Measurements from ENCODE around the gene CERS6. TPM values are rescaled to one million over a fixed set of nuclear protein-coding genes. Genes with fewer than 3 reads are reported as not detected.

Gene CERS6
- total RNA-seq, 4 donors from 2014 or later: 45.0 to 61.2 (median 56.4) TPM

DNA sequence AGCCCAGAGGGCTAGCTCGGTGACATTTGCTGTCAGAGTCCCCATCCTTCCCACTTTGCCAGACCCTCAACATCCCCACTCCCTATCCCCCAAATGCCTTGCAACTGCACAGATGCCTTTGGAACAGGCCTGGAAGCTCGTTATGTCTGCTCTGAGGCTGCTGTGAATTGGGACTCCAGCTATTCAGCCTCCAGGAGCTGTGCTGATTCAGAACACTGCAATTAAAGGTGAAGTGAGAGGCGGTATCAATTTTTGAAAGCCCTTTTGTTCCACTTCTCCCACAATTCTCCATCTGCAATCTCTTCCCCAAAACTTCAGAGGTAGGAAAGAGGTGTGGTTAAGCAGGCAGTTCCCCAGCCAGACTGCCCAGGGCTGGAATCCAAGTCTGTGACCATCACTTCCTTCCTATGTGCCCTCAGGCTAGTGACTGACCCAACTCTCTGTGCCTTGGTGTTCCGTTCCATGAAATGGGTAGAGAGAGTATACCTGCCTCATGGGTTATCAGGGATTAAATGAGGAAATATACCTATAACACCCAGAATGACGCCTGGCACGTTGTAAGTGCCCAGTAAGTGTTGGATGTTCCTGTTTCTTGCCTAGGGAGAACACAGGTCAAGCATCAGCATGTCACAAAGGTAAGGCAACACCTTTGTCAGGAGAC is 363.9 kb downstream of the CERS6 start:
- H3K27me3 ChIP-seq: no peaks in the 10 kb centered on the region
- TF ChIP-seq EP300 (IDR thresholded peaks at IDR 0.05): no peak
- TF ChIP-seq CTCF (IDR thresholded peaks at IDR 0.05): no peak
- TF ChIP-seq POLR2AphosphoS5 (IDR thresholded peaks at IDR 0.05): no peak
- TF ChIP-seq POLR2A (IDR thresholded peaks at IDR 0.05): no peak
- no peak overlapping the region for H3K27ac ChIP-seq
- H3K9me3 ChIP-seq: no peaks in the 10 kb centered on the region
- ATAC-seq: no peak
- no peaks in the 10 kb centered on the region for H3K36me3 ChIP-seq
- H3K4me3 ChIP-seq: no peak overlapping the region
- peaks cover 0 to 4% (median 0%) of the 10 kb centered on the region in 3 donors for H3K4me1 ChIP-seq
- WGBS, 2 donors (ENCODE audit: low coverage in 1 of 2): 84 to 100% methylated on average over 3 to 4 of the region's 6 CpGs

- 85 to 90% methylated on average over 8 of the region's 8 CpGs for WGBS, 2 donors (ENCODE audit: low coverage in 1 of 2)
- Histone ChIP-seq H3K4me3 (no peak overlapping the region), H3K9me3 (no peaks in the 10 kb centered on the region), H3K4me1 (peaks cover 0 to 4% (median 0%) of the 10 kb centered on the region in 3 donors), H3K27ac (no peak overlapping the region), H3K36me3 (no peaks in the 10 kb centered on the region), H3K27me3 (no peaks in the 10 kb centered on the region)
- no peak for TF ChIP-seq EP300 (IDR thresholded peaks at IDR 0.05)
- no peak for TF ChIP-seq POLR2A (IDR thresholded peaks at IDR 0.05)
- TF ChIP-seq POLR2AphosphoS5 (IDR thresholded peaks at IDR 0.05): no peak
- TF ChIP-seq CTCF (IDR thresholded peaks at IDR 0.05): no peak
- ATAC-seq: no peak
Observed at GRCh38 chr2:168821577-168821976, 365.5 kb downstream of the CERS6 start.

DNA sequence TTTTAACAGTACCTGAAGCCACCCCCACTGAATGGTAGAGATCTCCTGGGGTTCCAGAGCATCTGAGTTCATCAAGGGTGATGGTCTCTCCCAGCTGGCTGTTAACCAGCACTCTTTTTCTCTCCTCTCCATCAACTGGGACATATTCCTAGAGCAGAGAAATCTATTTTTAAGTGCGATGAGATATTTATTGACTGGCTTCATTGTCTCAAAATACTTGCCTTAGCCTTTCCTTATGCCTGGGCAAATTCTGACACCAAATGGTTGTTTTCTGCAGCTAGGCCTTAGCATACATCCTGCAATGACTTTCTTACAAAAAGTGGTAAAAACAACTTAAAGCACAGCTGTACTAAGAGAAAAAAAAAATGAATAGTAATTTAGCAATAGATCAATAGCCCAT is 365.9 kb downstream of the CERS6 start:
- H3K4me3 ChIP-seq: no peak overlapping the region
- ATAC-seq: no peak
- no peaks in the 10 kb centered on the region for H3K36me3 ChIP-seq
- H3K27ac ChIP-seq: no peak overlapping the region
- WGBS, 2 donors (ENCODE audit: low coverage in 1 of 2): 62 to 100% methylated on average over 1 of the region's 1 CpG
- TF ChIP-seq POLR2AphosphoS5 (IDR thresholded peaks at IDR 0.05) (no peak), POLR2A (IDR thresholded peaks at IDR 0.05) (no peak), EP300 (IDR thresholded peaks at IDR 0.05) (no peak)
- peaks cover 0 to 4% (median 0%) of the 10 kb centered on the region in 3 donors for H3K4me1 ChIP-seq
- no peaks in the 10 kb centered on the region for H3K27me3 ChIP-seq
- no peaks in the 10 kb centered on the region for H3K9me3 ChIP-seq

Small RNA genes lying within 50 kb of the gene (small RNA-seq; reads per million reads assigned to genes)
- 0 reads per million in 4 donors for gene MIR4774
- gene RN7SL813P: 0 reads per million in 4 donors
- 0 reads per million in 4 donors for gene RNU6-766P

Other genes with a start within 250 kb of the CERS6 start
- 10 to 100 TPM; 35.3 to 58.0 (median 47.0) TPM for gene STK39, start 208.7 kb upstream of the CERS6 start, total RNA-seq